Heart right ventricle (tissue), 16 donors: ENCODE measurements around the gene OR6P1. TPM values are rescaled to one million over a fixed set of nuclear protein-coding genes. Genes with fewer than 3 reads are reported as not detected.
A peak's percentile ranks its signal among the peaks of the same experiment; 100 is the strongest.

Experiments used
- ATAC-seq, 8 donors: fragments of 200-7000 bp; cut with Tn5 transposase; one replicate each; pipeline ENCODE4 v1.9.1; 2020; ENCODE audit warnings: mild to moderate bottlenecking in 8 of 8, moderate library complexity in 8 of 8, moderate number of reproducible peaks in 1 of 8
- DNase-seq, 2 donors: peaks; one replicate each; pipeline ENCODE4 v3.0.0-alpha.2; 2020
- H3K27ac ChIP-seq, 10 donors: fragments of 200-600 bp; sonication (generic) in 2 of 10; one replicate each; pipeline versions ENCODE4 v1.5.0 to v1.8.0; 2020 to 2022; ENCODE audit warnings: mild to moderate bottlenecking in 3 of 10
- H3K27me3 ChIP-seq, 7 donors: fragments of 200-600 bp; one replicate each; pipeline ENCODE4 v1.8.0; 2021 to 2022; ENCODE audit warnings: mild to moderate bottlenecking in 2 of 7
- H3K36me3 ChIP-seq, 9 donors: fragments of 200-600 bp; sonication (generic) in 1 of 9; one replicate each; pipeline versions ENCODE4 v1.5.0 to v1.8.0; 2020 to 2022; ENCODE audit warnings: mild to moderate bottlenecking in 2 of 9
- H3K4me1 ChIP-seq, 9 donors: fragments of 200-600 bp; sonication (generic) in 1 of 9; one replicate each; pipeline versions ENCODE4 v1.5.0 to v1.8.0; 2020 to 2022; ENCODE audit warnings: mild to moderate bottlenecking in 4 of 9
- H3K4me3 ChIP-seq, 10 donors: fragments of 200-600 bp; sonication (generic) in 2 of 10; one replicate each; pipeline versions ENCODE4 v1.5.0 to v1.8.0; 2020 to 2022; ENCODE audit warnings: mild to moderate bottlenecking in 7 of 10, moderate library complexity in 2 of 10
- H3K9me3 ChIP-seq, 11 donors: fragments of 200-600 bp in 10 of 11; sonication (generic) in 2 of 11; one replicate each; pipeline versions ENCODE4 v1.5.0 to v1.8.0; 2013 to 2022; ENCODE audit warnings: mild to moderate bottlenecking in 2 of 11, control low read depth in 1 of 11, moderate library complexity in 1 of 11
- CTCF ChIP-seq, 9 donors: fragments of 200-600 bp; sonication (generic) in 2 of 9; IDR thresholded peaks; one replicate each; pipeline versions ENCODE4 v1.5.0 to v1.8.0; 2021 to 2022; ENCODE audit warnings: antibody characterized with exemption in 9 of 9, mild to moderate bottlenecking in 5 of 9, moderate library complexity in 1 of 9
- WGBS, 2 donors: extraction: QIAGEN DNeasy Blood & Tissue Kit; methylation state at CpG; one replicate each; pipeline ENCODE4 v1.1.7; 2013; ENCODE audit warnings: inconsistent platforms in 1 of 2; 5-methylcytosine and 5-hydroxymethylcytosine counted together
- intact Hi-C, 10 donors: fragments of 100-400 bp; cut with DNase I; formaldehyde crosslinking; loops; one replicate each; pipeline versions ENCODE4 v1.11.1 to v1.14.2; 2022
- polyA plus RNA-seq, 2 donors: library from polyadenylated mRNA; stranded (reverse); fragments of 200-250 nt; gene quantifications; one replicate each; pipeline ENCODE4 v1.2.3, GENCODE V29; 2013
- total RNA-seq, 10 donors: library from RNA; stranded (reverse); fragmentation: NEBNext Ultra II Directional in 3 of 10; extraction: Animal tissue kit (Norgen Biotek cat#: 25700) in 3 of 10; gene quantifications; one replicate each; pipeline versions ENCODE4 v1.2.1 to v1.2.4, GENCODE V29; 2021 to 2023
- donor health status: Arrhythmogenic right ventricular cardiomyopathy.
- donor health status: ischemic (EF 13 %, LVEDD 7.1; RV severe dilation, severe dysfunction).
- donor health status: healthy with polysubstance abuse.
- donor health status: DM: no; HTN: yes; CAD: no.
- donor health status: DM: no; HTN: no; CAD: no.
- donor health status: ischemic (EF 25% LVEDD 6.9; RV normal size, moderate dysfunction).
- donor health status: ischemic (EF 25% LVEDD 5.7; RV mildly dilated, moderate dysfunction).
- donor health status: healthy.
- donor health status: DM: yes; HTN: yes; CAD: no.
- donor health status: Ischemic cardiomyopathy.
- donor health status: ischemic (EF 35%, LVEDD 5.7; RV mildly dilated, moderate dysfunction).
- donor health status: nonischemic (EF 11% LVEDD 7.7; RV severe dilation, severe dysfunction).
- donor health status: DM: yes; HTN: yes; CAD: no.
- donor health status: PGD.
- donor health status: ischemic (EF 29% LVEDD 5.4; RV normal size, mild dysfunction).
- donor health status: nonischemic (EF 23%, LVEDD 6.1; RV moderate dilation, normal function).

Gene OR6P1
- total and polyA plus RNA-seq, 12 donors = not detected

- Histone ChIP-seq H3K4me3 (no peak overlapping the region), H3K27me3 (no peaks in the 10 kb centered on the region), H3K9me3 (no peaks in the 10 kb centered on the region), H3K27ac (no peak overlapping the region), H3K36me3 (no peaks in the 10 kb centered on the region), H3K4me1 (peaks cover 0 to 8% (median 0%) of the 10 kb centered on the region in 9 donors)
- TF ChIP-seq CTCF (IDR thresholded peaks at IDR 0.05) = no peak
- no peak for ATAC-seq
- no peak for DNase-seq
- 74 to 78% methylated on average over 2 of the region's 2 CpGs for WGBS, 2 donors
- intact Hi-C loops = no loop called here
Observed at GRCh38 chr1:158563853-158564252, 6.5 kb downstream of the OR6P1 start.

GRCh38 chr1:158559696-158560095 is 10.7 kb downstream of the OR6P1 start:
- peaks cover 0 to 6% (median 0%) of the 10 kb centered on the region in 9 donors for H3K4me1 ChIP-seq
- no peaks in the 10 kb centered on the region for H3K27me3 ChIP-seq
- intact Hi-C loops = no loop called here
- no peaks in the 10 kb centered on the region for H3K36me3 ChIP-seq
- H3K27ac ChIP-seq = no peak overlapping the region
- no peaks in the 10 kb centered on the region for H3K9me3 ChIP-seq
- 76 to 88% methylated on average over 1 of the region's 1 CpG for WGBS, 2 donors
- H3K4me3 ChIP-seq = no peak overlapping the region
- no peak for TF ChIP-seq CTCF (IDR thresholded peaks at IDR 0.05)
- DNase-seq (no peak), ATAC-seq (no peak)

GRCh38 chr1:158554352-158554751 is 16.0 kb downstream of the OR6P1 start, which contains the start of gene OR6Y1:
Gene OR6Y1 (minus strand): TSS chr1:158554405. CDS start chr1:158548105, 6,300 bp downstream.
- intact Hi-C loops = no loop called here
- peak in 1 of 2 donors; percentile 21 for DNase-seq
- TF ChIP-seq CTCF (IDR thresholded peaks at IDR 0.05) = no peak
- Histone ChIP-seq H3K4me1 (no peaks in the 10 kb centered on the region), H3K27ac (peak within 1 kb of the TSS in 7 of 10 donors; percentile 4 to 55 (median 28)), H3K27me3 (no peaks in the 10 kb centered on the region), H3K36me3 (no peaks in the 10 kb centered on the region), H3K4me3 (peak within 1 kb of the TSS in 2 of 10 donors; percentile 2 to 6), H3K9me3 (no peaks in the 10 kb centered on the region)
- WGBS, 2 donors = 57 to 81% methylated on average over 3 of the region's 3 CpGs
- ATAC-seq = peak in 7 of 8 donors; percentile 35 to 82 (median 55)

- ATAC-seq (peak in 1 of 8 donors; percentile 47), DNase-seq (peak in 1 of 2 donors; percentile 30)
- no peaks in the 10 kb centered on the region for H3K36me3 ChIP-seq
- peak overlapping the region in 8 of 10 donors; percentile 29 to 62 (median 43) for H3K27ac ChIP-seq
- intact Hi-C loops = no loop called here
- H3K4me1 ChIP-seq = no peaks in the 10 kb centered on the region
- TF ChIP-seq CTCF (IDR thresholded peaks at IDR 0.05) = no peak
- H3K9me3 ChIP-seq = no peaks in the 10 kb centered on the region
- H3K4me3 ChIP-seq = no peak overlapping the region
- no peaks in the 10 kb centered on the region for H3K27me3 ChIP-seq
- 41 to 63% methylated on average over 1 of the region's 1 CpG for WGBS, 2 donors
Observed at GRCh38 chr1:158552296-158552695, 18.1 kb downstream of the OR6P1 start.
